ENCODE results near the gene ABHD16B. TPM values are rescaled to one million over a fixed set of nuclear protein-coding genes. Genes with fewer than 3 reads are reported as not detected.

Gene ABHD16B
- total RNA-seq, 1 experiment from 2014 or later: not detected

- Histone ChIP-seq H3K4me3 (ENCODE audit: low read length) (no peak overlapping the region), H3K36me3 (ENCODE audit: low read depth, low read length) (no peaks in the 10 kb centered on the region), H4K20me1 (ENCODE audit: low read length) (no peaks in the 10 kb centered on the region), H3K79me2 (ENCODE audit: low read length) (no peaks in the 10 kb centered on the region), H3K9me3 (ENCODE audit: low read length) (no peaks in the 10 kb centered on the region), H3K9me2 (replicated peaks; ENCODE audit: low read length) (no peaks in the 10 kb centered on the region), H3K27ac (ENCODE audit: low read length) (no peak overlapping the region), H3K9ac (ENCODE audit: low read length) (no peak overlapping the region), H3K4me1 (ENCODE audit: insufficient read depth, low read length) (peaks cover 5% of the 10 kb centered on the region; the same call in 1 of the 2 replicates), H3K4me2 (ENCODE audit: low read length) (no peak overlapping the region), H3F3A (ENCODE audit: low read length, unreplicated experiment) (no peaks in the 10 kb centered on the region), H2AFZ (ENCODE audit: low read length) (no peak overlapping the region), H3K27me3 (ENCODE audit: low read length) (no peaks in the 10 kb centered on the region)
- ATAC-seq (no peak), DNase-seq (no peak)
- no TSS peak for BruUV-seq (replicated peaks)
- ChIA-PET CTCF (no interaction called here), POLR2A (ENCODE audit: unreplicated experiment) (no interaction called here)
- TF ChIP-seq CTCF (conservative IDR thresholded peaks at IDR 0.05; ENCODE audit: low read depth, low read length): no peak
- TF ChIP-seq EZH2 (IDR thresholded peaks at IDR 0.05; ENCODE audit: low read length, unreplicated experiment): no peak
- TF ChIP-seq EZH2phosphoT487 (IDR thresholded peaks at IDR 0.05; ENCODE audit: borderline replicate concordance, low read length): no peak
- intact Hi-C loops (cut with micrococcal nuclease): no loop called here
These were observed 23.8 kb upstream of the ABHD16B start for GRCh38 chr20:63837479-63837878.

- ATAC-seq: no peak
- H3K9ac ChIP-seq (ENCODE audit: low read length): no peak overlapping the region
- no peaks in the 10 kb centered on the region for H3K79me2 ChIP-seq (ENCODE audit: low read length)
- no peaks in the 10 kb centered on the region for H3K9me3 ChIP-seq (ENCODE audit: low read length)
- no peaks in the 10 kb centered on the region for H3K27me3 ChIP-seq (ENCODE audit: low read length)
- DNase-seq: no peak
- H2AFZ ChIP-seq (ENCODE audit: low read length): no peak overlapping the region
- H3K9me2 ChIP-seq (replicated peaks; ENCODE audit: low read length): no peaks in the 10 kb centered on the region
- H4K20me1 ChIP-seq (ENCODE audit: low read length): no peaks in the 10 kb centered on the region
- peaks cover 2% of the 10 kb centered on the region; the same call in 1 of the 2 replicates for H3K4me1 ChIP-seq (ENCODE audit: insufficient read depth, low read length)
- no TSS peak for BruUV-seq (replicated peaks)
- no peak overlapping the region for H3K4me2 ChIP-seq (ENCODE audit: low read length)
- no peak overlapping the region for H3K27ac ChIP-seq (ENCODE audit: low read length)
- intact Hi-C loops (cut with micrococcal nuclease): no loop called here
- TF ChIP-seq EZH2phosphoT487 (IDR thresholded peaks at IDR 0.05; ENCODE audit: borderline replicate concordance, low read length): no peak
- no peak for TF ChIP-seq CTCF (conservative IDR thresholded peaks at IDR 0.05; ENCODE audit: low read depth, low read length)
- no peak for TF ChIP-seq EZH2 (IDR thresholded peaks at IDR 0.05; ENCODE audit: low read length, unreplicated experiment)
- H3F3A ChIP-seq (ENCODE audit: low read length, unreplicated experiment): no peaks in the 10 kb centered on the region
- H3K36me3 ChIP-seq (ENCODE audit: low read depth, low read length): no peaks in the 10 kb centered on the region
- ChIA-PET POLR2A (ENCODE audit: unreplicated experiment) (interaction anchor here (0.7 kb wide), 1 partner anchor 152 kb away, joined by 4 read pairs; no protein-coding TSS in a partner anchor), CTCF (no interaction called here)
- no peak overlapping the region for H3K4me3 ChIP-seq (ENCODE audit: low read length)
These were observed 21.7 kb upstream of the ABHD16B start for GRCh38 chr20:63839620-63840019.

- Histone ChIP-seq H3K9ac (ENCODE audit: low read length) (no peak overlapping the region), H2AFZ (ENCODE audit: low read length) (no peak overlapping the region), H3K36me3 (ENCODE audit: low read depth, low read length) (no peaks in the 10 kb centered on the region), H4K20me1 (ENCODE audit: low read length) (no peaks in the 10 kb centered on the region), H3K4me3 (ENCODE audit: low read length) (no peak overlapping the region), H3K27ac (ENCODE audit: low read length) (no peak overlapping the region), H3K9me3 (ENCODE audit: low read length) (no peaks in the 10 kb centered on the region), H3K79me2 (ENCODE audit: low read length) (no peaks in the 10 kb centered on the region), H3K4me1 (ENCODE audit: insufficient read depth, low read length) (no peaks in the 10 kb centered on the region), H3K4me2 (ENCODE audit: low read length) (no peak overlapping the region), H3K9me2 (replicated peaks; ENCODE audit: low read length) (no peaks in the 10 kb centered on the region), H3K27me3 (ENCODE audit: low read length) (no peaks in the 10 kb centered on the region), H3F3A (ENCODE audit: low read length, unreplicated experiment) (no peaks in the 10 kb centered on the region)
- POLR2A ChIA-PET (ENCODE audit: unreplicated experiment): no interaction called here
- ATAC-seq: no peak
- TF ChIP-seq EZH2phosphoT487 (IDR thresholded peaks at IDR 0.05; ENCODE audit: borderline replicate concordance, low read length) (no peak), CTCF (conservative IDR thresholded peaks at IDR 0.05; ENCODE audit: low read depth, low read length) (no peak), EZH2 (IDR thresholded peaks at IDR 0.05; ENCODE audit: low read length, unreplicated experiment) (no peak)
- CTCF ChIA-PET: no interaction called here
- intact Hi-C loops (cut with micrococcal nuclease): no loop called here
- DNase-seq: no peak
- BruUV-seq (replicated peaks): no TSS peak
These were observed 20.9 kb upstream of the ABHD16B start for GRCh38 chr20:63840405-63840828.
